GM12878 (cell line): ENCODE measurements around the gene PPP2R1B. TPM values are rescaled to one million over a fixed set of nuclear protein-coding genes. Genes with fewer than 3 reads are reported as not detected.

Experiments
- BRCA1 ChIP-seq: IDR thresholded peaks from 2 replicates; pipeline ENCODE4 v1.6.1; 2011; ENCODE audit warnings: low read depth, low read length, improper control_type of control experiment
- FOXK2 ChIP-seq: fragments of 450-650 bp; IDR thresholded peaks from 2 replicates; pipeline ENCODE4 v1.6.1; 2017; ENCODE audit warnings: mild to moderate bottlenecking, moderate library complexity
- RFX5 ChIP-seq: IDR thresholded peaks from 2 replicates; pipeline ENCODE4 v1.6.1; 2011; ENCODE audit warnings: low read depth, low read length, improper control_type of control experiment
- SIN3A ChIP-seq: IDR thresholded peaks from 2 replicates; pipeline ENCODE4 v1.6.1; 2012; ENCODE audit warnings: low read depth, low read length, improper control_type of control experiment
- polyA plus RNA-seq, 11 experiments: library from polyadenylated mRNA; depleted of rRNA in 4 of 11; unstranded in 6 of 11; stranded (reverse) in 5 of 11; fragments of >200 nt; fragmentation: Nextera tagmentation in 4 of 11; fragmentation: Illumina TruSeq in 1 of 11; extraction: Ambion mirVana in 4 of 11; extraction: Trizol in 1 of 11; gene quantifications; 1 replicate in 1 of 11; 2 replicates in 10 of 11; pipeline versions ENCODE4 v1.2.1 to v1.2.3, GENCODE V29; 2011 to 2016; ENCODE audit warnings: inconsistent platforms in 2 of 11, missing spikeins in 2 of 11, low read depth in 1 of 11
- total RNA-seq, 4 experiments: library from RNA; depleted of rRNA in 3 of 4; stranded (reverse); fragments of >200 nt in 3 of 4; fragmentation: Illumina TruSeq in 1 of 4; extraction: Trizol in 1 of 4; gene quantifications; 2 replicates each; pipeline versions ENCODE4 v1.2.1 to v1.2.3, GENCODE V29; 2013 to 2021
- TF ChIP-seq, protein P1 (sequence below): IDR thresholded peaks from 2 replicates; pipeline ENCODE4 v1.6.1; 2012; ENCODE audit warnings: improper control_type of control experiment, low read depth, low read length; ENCODE audit not compliant: insufficient replicate concordance
- TF ChIP-seq, protein P2 (sequence below): IDR thresholded peaks from 2 replicates; pipeline ENCODE4 v1.6.1; 2011; ENCODE audit warnings: low read depth, mild to moderate bottlenecking, low read length, moderate library complexity, borderline replicate concordance; ENCODE audit errors: extremely low read depth
- TF ChIP-seq, protein P3 (sequence below): fragments of 450-650 bp; formaldehyde crosslinking; IDR thresholded peaks from 2 replicates; pipeline ENCODE4 v1.4.0; 2020; ENCODE audit warnings: mild to moderate bottlenecking, moderate library complexity

Gene PPP2R1B
- total and polyA plus RNA-seq, 10 of the 15 experiments (the other 5 are each of a cell fraction or from before 2014, with no cell fraction given) = 26.6 to 68.2 (median 35.7) TPM

DNA sequence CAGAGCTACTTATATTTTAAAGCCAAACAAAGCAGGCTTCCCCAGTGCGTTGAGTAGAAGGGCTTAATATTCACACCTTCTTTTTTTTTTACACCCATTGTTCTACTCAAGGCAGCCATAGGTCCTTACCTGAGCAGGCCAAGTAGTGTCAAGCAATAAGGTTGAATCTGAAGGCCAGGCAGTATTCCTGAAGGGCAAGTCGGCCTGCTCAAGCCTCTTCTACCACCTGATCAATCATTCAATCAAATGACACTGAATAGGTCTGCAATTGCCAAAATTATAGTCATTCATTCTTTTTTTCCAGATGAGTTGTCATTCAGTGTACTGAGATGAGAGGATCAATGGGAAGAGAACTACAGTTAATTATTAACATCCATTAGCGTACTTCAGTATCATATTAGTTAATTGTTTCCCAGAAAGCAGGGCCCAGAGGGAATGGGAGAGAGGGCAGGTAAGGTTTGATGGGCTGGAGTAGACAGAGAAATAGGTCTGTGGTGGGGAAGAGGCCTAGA is 11.9 kb upstream of the PPP2R1B start (continued):
- TF ChIP-seq, protein P1, sequence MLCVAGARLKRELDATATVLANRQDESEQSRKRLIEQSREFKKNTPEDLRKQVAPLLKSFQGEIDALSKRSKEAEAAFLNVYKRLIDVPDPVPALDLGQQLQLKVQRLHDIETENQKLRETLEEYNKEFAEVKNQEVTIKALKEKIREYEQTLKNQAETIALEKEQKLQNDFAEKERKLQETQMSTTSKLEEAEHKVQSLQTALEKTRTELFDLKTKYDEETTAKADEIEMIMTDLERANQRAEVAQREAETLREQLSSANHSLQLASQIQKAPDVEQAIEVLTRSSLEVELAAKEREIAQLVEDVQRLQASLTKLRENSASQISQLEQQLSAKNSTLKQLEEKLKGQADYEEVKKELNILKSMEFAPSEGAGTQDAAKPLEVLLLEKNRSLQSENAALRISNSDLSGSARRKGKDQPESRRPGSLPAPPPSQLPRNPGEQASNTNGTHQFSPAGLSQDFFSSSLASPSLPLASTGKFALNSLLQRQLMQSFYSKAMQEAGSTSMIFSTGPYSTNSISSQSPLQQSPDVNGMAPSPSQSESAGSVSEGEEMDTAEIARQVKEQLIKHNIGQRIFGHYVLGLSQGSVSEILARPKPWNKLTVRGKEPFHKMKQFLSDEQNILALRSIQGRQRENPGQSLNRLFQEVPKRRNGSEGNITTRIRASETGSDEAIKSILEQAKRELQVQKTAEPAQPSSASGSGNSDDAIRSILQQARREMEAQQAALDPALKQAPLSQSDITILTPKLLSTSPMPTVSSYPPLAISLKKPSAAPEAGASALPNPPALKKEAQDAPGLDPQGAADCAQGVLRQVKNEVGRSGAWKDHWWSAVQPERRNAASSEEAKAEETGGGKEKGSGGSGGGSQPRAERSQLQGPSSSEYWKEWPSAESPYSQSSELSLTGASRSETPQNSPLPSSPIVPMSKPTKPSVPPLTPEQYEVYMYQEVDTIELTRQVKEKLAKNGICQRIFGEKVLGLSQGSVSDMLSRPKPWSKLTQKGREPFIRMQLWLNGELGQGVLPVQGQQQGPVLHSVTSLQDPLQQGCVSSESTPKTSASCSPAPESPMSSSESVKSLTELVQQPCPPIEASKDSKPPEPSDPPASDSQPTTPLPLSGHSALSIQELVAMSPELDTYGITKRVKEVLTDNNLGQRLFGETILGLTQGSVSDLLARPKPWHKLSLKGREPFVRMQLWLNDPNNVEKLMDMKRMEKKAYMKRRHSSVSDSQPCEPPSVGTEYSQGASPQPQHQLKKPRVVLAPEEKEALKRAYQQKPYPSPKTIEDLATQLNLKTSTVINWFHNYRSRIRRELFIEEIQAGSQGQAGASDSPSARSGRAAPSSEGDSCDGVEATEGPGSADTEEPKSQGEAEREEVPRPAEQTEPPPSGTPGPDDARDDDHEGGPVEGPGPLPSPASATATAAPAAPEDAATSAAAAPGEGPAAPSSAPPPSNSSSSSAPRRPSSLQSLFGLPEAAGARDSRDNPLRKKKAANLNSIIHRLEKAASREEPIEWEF = no peak
- TF ChIP-seq BRCA1 = no peak
- TF ChIP-seq FOXK2 = no peak
- TF ChIP-seq, protein P2, sequence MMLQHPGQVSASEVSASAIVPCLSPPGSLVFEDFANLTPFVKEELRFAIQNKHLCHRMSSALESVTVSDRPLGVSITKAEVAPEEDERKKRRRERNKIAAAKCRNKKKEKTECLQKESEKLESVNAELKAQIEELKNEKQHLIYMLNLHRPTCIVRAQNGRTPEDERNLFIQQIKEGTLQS = no peak
- no peak for TF ChIP-seq SIN3A
- TF ChIP-seq, protein P3, sequence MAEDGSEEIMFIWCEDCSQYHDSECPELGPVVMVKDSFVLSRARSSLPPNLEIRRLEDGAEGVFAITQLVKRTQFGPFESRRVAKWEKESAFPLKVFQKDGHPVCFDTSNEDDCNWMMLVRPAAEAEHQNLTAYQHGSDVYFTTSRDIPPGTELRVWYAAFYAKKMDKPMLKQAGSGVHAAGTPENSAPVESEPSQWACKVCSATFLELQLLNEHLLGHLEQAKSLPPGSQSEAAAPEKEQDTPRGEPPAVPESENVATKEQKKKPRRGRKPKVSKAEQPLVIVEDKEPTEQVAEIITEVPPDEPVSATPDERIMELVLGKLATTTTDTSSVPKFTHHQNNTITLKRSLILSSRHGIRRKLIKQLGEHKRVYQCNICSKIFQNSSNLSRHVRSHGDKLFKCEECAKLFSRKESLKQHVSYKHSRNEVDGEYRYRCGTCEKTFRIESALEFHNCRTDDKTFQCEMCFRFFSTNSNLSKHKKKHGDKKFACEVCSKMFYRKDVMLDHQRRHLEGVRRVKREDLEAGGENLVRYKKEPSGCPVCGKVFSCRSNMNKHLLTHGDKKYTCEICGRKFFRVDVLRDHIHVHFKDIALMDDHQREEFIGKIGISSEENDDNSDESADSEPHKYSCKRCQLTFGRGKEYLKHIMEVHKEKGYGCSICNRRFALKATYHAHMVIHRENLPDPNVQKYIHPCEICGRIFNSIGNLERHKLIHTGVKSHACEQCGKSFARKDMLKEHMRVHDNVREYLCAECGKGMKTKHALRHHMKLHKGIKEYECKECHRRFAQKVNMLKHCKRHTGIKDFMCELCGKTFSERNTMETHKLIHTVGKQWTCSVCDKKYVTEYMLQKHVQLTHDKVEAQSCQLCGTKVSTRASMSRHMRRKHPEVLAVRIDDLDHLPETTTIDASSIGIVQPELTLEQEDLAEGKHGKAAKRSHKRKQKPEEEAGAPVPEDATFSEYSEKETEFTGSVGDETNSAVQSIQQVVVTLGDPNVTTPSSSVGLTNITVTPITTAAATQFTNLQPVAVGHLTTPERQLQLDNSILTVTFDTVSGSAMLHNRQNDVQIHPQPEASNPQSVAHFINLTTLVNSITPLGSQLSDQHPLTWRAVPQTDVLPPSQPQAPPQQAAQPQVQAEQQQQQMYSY = no peak
- TF ChIP-seq RFX5 = no peak
